Hematopoietic multipotent progenitor cell (in vitro differentiated cells): ENCODE results near the gene DENND2A. TPM values are rescaled to one million over a fixed set of nuclear protein-coding genes. Genes with fewer than 3 reads are reported as not detected.
"Not testable (repeated sequence)": the region's sequence is repeated elsewhere in the genome, so short reads cannot be mapped to it uniquely, and the experiment has no call there.

Experiments
- DNase-seq, 3 donors: peaks; one replicate each; pipeline ENCODE4 v3.0.0-alpha.2; 2011 to 2015; ENCODE audit warnings: low read depth in 2 of 3, low spot score in 2 of 3
- total RNA-seq: library from RNA; depleted of rRNA; stranded (reverse); fragments of >200 nt; gene quantifications from one replicate; pipeline ENCODE4 v1.2.3, GENCODE V29; 2012

The DENND2A gene
- total RNA-seq, 1 donor = not detected

DNA sequence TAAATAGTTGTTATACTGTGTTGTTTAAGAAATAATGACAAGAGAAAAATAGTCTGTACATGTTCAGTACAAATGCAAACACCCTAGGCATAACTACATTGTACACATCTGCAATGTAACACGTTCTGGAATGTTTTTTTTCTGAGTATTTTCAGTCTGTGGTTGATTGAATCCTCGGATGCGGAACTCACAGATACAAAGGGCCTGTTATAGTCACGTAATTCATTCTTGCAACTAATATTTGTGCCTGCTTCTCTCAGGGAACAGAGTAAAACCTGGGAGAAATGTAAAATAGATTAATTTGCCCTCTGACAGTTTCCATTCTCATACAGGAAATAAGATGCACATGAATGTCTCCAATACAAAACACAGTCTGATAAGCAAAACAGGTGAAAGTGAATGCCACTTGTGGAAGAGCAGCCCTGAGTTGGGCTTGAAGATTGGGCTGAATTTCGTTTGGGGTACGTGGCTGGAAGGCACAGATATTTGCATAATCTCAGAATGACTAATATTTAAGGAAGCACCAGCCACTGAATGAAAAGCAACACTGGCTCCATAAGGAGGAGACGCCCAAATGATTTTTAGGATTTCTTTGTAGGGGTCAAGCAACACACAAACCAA lies 19.1 kb downstream of the DENND2A start:
- DNase-seq = no peak

DNA sequence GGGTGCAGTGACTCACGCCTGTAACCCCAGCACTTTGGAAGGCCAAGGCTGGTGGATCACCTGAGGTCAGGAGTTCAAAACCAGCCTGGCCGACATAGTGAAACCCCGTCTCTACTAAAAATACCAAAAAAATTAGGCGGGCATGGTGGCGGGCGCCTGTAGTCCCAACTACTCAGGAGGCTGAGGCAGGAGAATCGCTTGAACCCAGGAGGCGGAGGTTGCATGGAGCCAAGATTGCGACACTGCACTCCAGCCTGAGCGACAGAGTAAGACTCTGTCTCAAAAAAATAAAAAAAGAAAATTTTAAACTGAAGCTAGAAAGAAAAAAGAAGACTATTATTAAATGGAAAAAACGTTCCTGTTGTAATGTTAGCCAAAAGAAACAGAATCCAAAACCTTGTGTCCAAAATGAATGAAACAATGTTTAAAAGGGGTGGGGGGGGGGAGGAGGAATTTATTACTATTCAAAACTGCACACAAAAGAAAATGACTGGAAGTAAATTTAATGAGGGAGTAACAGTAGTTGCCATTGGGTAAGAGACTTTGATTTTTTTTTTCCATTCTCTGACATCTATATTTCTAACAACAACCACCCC lies 20.6 kb downstream of the DENND2A start:
- DNase-seq = not testable (repeated sequence)

DNA sequence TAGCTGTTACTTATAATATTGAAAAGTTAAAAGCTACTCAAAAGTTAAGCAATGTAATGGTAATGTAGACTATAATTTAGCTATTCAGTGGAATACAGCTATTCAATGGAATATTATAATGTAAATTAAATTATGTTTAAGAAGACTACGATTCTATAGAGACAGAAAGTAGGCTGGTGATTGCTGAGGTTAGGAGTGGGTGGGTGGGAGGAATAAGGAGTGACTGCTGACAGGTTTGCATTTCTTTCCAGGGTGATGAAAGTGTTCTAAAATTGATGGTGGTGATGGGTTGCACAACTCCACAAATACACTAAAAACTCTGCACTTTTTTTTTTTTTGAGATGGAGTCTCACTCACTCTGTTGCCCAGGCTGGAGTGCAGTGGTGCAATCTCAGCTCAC lies 21.4 kb downstream of the DENND2A start:
- DNase-seq = no peak

DNA sequence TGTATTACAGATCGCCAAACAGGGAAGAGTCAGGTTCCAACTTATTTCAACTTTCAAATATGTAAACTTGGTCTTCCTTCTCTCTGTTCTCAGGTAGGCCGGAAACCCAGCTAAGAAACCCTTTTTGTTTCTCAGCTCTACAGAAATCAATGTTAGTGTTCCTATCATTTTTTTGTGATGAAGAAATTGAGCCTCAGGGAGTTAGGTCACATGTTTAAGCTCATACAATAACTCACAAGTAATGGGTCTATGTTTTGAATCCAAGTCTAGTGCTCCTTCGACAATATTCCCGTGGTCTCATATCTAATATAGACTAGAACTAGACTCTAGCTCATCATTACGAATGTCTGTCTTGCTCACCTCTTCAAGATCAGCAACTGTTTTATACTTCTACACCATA lies 22.3 kb downstream of the DENND2A start:
- no peak for DNase-seq

DNA sequence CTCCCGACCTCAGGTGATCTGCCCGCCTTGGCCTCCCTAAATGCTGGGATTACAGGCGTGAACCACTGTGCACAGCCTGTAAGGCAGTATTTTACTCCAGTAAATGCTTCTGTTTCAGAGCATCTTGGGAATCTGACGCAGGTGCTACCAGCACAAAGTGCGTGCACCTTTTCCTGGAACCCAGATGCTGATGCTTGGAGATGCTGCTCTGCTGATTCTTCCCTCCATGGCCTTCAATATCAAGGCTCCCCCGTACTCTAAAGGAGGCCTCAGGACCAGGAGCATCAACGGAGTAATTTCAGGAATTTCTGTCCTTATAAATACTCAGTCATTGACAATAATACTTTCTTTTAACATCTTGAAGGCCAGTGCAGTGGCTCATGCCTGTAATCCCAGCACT lies 23.5 kb downstream of the DENND2A start:
- no peak for DNase-seq

DNA sequence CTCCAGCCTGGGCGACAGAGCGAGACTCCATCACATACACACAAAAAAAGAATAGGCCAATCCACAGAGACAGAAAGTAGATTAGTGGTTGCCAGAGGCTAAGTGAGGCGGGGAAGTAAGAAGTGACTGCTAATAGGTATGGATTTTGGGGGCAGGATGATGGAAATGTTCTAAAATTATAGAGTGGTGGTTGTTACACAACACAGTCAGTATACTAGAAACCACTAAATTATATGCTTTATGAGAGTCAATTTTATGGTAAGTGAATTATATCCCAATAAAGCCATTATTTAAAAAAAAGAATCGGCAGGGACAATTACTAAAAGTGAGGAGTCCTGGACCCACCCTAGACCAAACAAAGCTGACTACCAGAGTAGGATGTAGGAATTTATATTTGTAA lies 24.3 kb downstream of the DENND2A start:
- DNase-seq = no peak

DNA sequence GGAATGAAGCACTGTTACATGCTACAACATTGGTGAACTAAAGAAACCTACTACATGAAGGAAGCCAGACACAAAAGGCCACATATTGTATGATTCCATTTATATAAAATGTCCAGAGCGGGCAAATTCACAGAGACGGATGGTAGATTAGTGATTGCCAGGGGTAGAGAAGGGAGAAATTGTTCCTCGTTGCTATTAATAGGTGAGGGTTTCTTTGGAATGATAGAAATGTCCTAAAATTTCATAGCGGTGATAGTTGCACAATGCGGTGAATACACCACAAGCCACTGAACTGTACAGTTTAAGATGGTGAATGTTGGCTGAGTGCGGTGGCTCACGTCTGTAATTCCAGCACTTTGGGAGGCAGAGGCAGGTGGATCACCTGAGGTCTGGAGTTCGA lies 29.0 kb downstream of the DENND2A start:
- no peak for DNase-seq

DNA sequence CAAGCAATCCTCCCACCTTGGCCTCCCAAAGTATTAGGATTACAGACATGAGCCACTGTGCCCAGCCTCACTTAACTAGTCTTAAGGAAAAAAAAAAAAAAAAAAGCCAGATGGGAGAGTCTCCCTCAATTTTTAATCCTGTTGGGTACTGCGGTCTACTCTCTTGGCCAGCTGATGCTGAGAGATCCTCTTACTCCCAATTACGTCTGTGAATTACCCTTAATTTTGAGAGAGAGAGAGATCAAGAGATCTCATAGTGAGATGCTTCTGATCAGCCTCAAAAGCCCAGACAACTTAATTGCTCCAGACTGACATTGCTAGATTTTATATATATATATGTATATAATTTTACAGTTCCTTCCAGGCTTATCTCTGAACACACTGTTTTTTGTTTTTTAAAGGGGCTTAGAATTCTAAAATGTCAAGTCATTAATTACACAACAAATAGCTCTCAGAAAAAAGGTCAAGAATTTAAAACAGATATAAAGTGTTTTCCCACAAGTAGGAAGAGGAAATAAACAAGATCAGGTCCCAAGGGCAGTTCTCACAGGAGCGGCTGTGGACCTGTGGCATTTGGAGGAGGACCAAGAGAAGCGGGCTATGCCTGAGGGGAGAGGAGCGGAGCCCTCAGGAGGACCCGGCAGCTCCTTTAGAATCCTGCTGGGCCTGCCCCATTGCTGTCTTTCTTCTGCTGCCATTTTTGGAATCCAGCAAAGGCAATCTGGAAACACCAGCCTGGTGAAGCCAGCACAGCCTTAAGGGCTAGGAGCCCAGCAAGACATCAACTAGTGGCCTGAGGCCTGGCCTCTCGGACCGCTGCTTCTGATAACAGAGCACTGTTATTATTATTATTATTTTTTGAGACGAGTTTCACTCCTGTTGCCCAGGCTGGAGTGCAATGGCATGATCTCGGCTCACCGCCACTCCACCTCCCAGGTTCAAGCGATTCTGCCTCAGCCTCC lies 30.1 kb downstream of the DENND2A start:
- DNase-seq = no peak

DNA sequence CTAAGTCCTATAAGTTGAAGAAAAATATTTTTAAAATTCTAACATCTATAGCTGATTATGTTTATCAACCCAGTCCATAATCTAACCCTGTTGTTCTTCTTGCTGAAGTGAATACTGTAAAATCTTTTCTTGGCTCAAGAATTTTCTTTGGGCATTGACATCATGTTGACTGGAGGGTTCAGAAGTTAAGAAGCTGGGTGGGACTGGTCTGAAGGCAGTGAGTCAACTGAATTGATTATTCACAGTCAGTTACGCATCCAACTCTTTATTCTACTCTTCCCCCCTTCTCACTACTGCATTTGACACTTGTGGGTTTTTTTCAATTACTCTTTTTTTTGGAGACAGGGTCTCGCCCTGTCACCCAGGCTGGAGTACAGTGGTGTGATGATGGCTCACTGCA lies 31.0 kb downstream of the DENND2A start:
- DNase-seq = no peak

DNA sequence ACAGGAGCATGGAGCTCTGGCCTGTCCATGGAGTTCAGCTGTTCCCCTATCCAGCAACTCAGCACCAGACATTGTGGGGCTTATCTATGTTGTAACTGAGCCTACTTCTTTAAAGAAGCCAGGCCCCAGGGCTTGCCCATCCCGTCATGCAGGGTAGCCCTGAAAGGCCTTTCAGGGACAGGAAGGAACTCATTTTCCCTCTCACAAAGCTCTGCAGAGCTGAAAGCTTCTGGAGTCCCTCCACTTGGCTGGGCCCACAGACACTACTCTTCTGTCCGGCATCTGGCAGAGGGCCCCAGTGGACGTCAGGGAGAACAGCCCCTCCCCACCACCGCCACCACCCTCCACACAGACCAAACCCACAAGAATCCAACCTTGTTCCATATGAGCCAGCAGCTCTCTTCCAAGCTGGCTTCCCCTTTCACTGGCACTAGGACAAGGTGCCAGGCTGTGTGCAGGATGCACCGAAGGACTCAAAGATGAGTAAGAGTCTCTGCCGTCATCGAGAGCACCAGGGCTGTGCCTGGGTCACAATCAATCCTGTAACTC lies 33.1 kb downstream of the DENND2A start:
- DNase-seq = no peak

DNA sequence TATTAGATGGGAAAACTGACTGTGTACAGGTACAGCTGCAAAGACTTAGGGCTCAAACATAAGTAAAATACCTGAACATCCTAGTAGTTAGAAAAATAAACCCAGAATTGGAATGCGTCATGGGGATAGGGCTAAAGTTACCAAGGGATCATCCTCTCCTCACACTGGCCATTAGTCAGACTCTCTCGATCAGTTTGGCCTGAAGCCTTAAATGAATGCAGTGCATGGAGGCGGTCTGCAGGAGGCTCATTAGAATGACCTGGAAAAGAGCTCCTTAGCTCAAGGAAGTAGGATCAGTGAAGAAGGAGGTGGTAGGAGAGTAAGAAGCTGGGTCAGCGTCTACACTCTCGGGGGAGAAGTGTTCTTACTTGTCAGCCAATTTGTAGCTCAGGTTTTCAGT lies 35.3 kb downstream of the DENND2A start:
- no peak for DNase-seq

DNA sequence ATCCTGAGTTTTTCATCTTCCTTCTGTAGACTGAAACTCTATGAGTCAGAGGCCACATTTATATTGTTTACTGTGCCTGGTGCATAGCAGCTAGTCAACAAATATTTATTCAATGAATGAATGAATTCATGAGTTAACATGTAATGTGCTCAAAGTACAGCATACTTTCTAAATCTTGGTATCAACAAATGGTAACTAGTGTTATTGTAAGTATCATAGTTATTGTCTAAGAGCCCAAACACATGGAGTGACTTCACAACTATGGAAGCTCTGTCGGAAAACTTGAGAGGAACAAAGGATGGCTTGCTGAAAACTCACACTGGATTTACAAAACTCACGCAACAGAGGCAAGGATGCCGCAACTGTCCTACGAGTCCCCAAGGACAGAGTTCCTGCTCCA lies 35.9 kb downstream of the DENND2A start:
- no peak for DNase-seq

DNA sequence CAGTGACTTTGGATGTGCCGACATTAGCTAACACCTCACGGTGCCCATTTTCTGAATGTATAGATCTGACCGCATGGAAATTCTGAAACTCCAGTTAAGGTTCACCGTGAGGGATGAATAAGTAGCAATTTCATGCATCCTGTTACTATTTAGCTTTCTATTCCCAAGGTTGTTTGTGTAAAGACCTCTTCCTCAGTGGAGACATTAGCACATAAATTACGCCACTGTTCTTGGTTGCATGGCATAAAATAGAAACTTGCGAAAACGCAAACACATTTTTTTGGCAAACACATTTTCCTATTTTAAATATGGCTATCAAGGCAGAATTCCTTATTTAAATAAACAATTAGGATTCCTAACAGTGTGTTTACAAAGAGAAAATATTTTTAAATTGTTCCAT lies 36.5 kb downstream of the DENND2A start:
- no peak for DNase-seq

DNA sequence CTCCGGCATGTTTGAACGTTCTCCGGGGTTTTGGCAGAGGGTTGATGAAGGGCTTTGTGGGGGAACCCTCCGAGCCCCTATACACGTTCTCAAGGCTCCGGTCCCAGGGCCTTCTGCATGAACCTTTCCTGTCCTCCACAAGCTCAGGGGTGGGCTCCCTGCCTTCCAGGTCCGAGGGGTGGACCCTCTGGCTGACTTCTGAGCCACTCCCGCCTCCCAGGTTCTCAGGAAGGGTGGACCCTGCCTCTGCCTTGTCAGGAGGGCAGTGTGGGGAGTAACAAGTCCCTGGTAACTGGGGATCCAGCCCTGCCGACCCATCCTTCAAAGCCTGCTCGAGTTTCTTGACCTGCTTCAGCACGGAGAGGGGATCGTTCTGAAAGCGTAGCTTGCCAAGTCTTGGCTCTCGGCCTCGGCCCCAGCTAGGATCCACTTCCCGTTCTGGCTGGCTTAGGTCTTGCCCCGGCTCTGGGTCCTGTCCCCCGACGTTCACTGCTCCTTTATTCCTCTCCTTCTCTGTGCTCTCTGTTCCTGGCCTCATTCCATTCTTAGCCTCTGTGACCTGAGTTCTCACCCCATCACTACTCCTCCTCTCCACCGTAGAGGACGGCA lies 38.9 kb downstream of the DENND2A start:
- no peak for DNase-seq

DNA sequence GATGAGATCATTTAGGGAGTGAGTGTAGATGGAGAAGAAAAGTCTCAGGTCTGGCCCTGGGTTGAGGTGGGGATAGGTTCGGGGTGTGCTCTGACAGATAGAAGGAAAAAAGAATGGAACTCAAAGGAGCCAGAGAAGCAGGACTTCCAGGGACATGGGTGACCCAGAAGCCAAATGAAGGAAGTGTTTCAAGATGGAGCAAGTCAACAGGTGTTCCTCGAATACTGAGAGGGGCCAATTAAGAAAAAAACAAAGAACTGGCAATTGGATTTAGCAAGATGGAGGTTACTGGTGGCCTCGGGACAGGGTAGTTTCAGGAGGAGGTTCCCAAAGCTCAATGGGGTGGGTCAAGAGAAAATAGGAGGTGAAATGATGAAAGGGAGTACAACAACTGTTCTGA lies 40.3 kb downstream of the DENND2A start:
- no peak for DNase-seq

DNA sequence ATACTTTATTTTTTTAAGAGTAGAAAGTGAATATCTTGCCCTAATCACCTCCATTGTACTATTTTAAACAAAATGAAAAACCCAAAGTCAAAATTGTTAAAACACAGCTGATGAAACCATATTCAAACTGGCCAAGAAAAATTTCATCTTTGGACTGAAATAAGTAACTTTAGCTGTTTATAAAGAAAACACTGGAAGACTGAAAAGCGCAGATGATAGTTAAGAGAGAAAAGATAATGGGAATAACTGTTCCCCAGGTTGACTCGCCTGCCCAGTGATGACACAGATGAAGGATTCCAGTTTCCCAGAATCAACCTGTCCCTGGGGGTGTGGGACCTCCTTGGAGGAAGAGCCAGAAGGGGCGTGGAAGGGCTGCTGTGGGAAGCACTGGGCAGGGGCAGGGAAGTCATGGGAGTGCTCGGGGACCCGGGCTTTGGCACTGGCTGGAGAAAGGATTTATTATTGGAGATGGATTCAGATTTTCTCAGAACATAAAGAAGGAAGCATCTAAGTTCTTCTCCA lies 43.1 kb downstream of the DENND2A start:
- DNase-seq = no peak

DNA sequence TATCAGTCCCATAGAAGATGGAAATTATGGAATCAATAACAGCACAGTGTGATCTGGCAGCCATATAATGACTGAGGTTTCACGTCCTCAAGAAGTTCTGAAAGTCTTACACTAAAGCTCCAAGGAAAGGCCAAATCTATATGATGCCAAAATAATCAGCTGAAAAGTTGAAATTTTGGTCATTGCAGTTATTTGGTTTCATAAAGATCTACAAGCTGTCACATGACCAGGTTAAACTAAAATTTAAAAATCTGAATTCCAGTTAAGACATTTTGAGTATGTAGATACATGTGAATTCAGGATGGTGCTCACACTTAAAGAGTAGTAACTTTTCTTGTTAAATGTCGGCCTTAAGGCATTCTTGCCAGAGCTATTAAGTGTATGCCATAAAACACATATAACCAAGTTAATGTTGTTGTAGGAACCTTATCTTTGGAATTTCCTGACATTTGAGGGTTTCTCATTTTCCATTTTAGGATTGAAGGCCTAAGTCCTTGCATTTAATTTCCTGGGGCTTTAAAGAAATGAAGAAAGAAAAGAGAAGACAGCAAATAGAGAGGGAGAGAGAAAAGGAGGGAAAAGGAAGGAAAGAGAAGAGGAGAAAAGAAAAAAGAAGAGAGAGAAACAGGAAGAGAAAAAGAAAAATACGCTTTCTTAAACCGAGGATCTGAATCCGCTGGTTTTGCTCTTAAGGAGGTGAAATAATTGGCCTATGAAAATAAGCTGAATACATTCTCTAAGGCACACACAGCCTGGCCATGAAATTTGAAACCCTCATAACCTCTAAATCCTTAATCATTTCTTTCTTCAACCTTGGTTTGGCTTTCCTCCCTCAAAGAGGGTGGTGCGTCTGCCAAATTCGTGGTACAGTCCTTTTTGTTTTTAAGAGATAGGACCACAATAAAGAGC lies 43.8 kb downstream of the DENND2A start:
- no peak for DNase-seq

DNA sequence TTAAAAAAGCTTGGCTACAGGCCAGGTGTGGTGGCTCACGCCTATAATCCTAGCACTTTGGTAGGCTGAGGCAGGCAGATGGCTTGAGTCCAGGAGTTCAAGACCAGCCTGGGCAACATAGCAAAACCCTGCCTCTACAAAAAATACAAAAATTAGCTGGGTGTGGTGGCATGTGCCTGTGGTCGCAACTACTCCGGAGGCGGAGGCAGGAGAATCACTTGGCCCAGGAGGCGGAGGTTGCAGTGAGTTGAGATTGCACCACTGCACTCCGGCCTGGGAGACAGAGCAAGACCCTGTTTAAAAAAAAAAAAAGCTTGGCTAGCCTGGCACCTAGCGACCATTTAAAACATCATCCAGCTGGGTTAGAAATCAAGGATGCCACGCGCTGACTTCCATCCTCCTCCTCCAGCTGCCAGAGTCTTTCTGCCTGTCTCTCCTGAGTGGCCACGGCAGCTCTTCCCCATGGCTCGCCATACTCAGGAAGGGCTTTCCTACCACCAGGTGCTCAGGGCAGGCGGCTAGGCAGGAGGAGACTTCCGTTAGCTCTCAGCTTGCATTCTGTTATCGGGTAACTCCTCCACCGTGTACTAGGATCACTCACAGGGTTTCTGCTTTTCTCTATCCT lies 45.0 kb downstream of the DENND2A start:
- DNase-seq = no peak

DNA sequence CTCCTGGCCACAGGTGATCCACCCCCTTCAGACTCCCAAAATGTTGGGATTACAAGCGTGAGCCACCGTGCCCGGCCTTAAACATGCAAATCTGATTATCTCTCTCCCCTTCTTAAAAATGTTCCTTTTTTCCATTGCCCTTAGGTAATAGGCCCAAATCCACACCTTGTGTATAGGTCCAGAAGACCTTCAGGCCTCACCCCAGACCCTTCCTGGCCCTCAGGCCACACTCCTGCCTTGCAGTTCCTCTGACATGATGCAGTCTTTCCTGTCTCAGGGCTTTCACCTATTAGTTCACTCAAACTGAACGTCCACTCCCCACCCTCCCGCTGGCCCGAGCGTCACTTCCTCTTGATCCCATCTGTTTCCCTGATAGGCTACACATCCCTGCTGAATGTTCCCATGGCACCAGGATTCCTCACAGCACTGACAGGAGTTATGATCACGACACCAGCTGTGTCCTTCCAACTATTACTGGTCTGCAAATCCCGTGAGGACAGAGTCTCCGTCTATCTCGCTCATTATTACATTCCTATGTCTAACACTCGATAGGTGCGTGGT lies 46.4 kb downstream of the DENND2A start:
- no peak for DNase-seq
